ENCODE data around the gene RPS6KA4. TPM values are rescaled to one million over a fixed set of nuclear protein-coding genes. Genes with fewer than 3 reads are reported as not detected.
A peak's percentile ranks its signal among the peaks of the same experiment; 100 is the strongest.
"Not testable (repeated sequence)": the region's sequence is repeated elsewhere in the genome, so short reads cannot be mapped to it uniquely, and the experiment has no call there.

RPS6KA4 gene
- total RNA-seq, 1 experiment from 2014 or later: 20.4 TPM

GRCh38 chr11:64385945-64386704 lies 27.2 kb downstream of the RPS6KA4 start:
- peak; percentile 93 for DNase-seq (ENCODE audit: low spot score)

GRCh38 chr11:64387916-64388315 lies 29.0 kb downstream of the RPS6KA4 start:
- no peak for DNase-seq (ENCODE audit: low spot score)

- no peak for DNase-seq (ENCODE audit: low spot score)
Observed at GRCh38 chr11:64388894-64389293, 29.9 kb downstream of the RPS6KA4 start.

GRCh38 chr11:64389851-64390250 lies 30.9 kb downstream of the RPS6KA4 start:
- no peak for DNase-seq (ENCODE audit: low spot score)

- no peak for DNase-seq (ENCODE audit: low spot score)
Observed at GRCh38 chr11:64390558-64390957, 31.6 kb downstream of the RPS6KA4 start.

GRCh38 chr11:64391839-64392238 lies 32.9 kb downstream of the RPS6KA4 start:
- no peak for DNase-seq (ENCODE audit: low spot score)

- DNase-seq (ENCODE audit: low spot score): no peak
Observed at GRCh38 chr11:64395545-64396078, 36.6 kb downstream of the RPS6KA4 start.

- no peak for DNase-seq (ENCODE audit: low spot score)
Observed at GRCh38 chr11:64396079-64396591, 37.2 kb downstream of the RPS6KA4 start.

- no peak for DNase-seq (ENCODE audit: low spot score)
Observed at GRCh38 chr11:64400102-64400501, 41.1 kb downstream of the RPS6KA4 start.

- no peak for DNase-seq (ENCODE audit: low spot score)
Observed at GRCh38 chr11:64400667-64401066, 41.7 kb downstream of the RPS6KA4 start.

- DNase-seq (ENCODE audit: low spot score): no peak
Observed at GRCh38 chr11:64401775-64402174, 42.8 kb downstream of the RPS6KA4 start.

GRCh38 chr11:64403106-64403505 lies 44.1 kb downstream of the RPS6KA4 start:
- DNase-seq (ENCODE audit: low spot score): no peak

- no peak for DNase-seq (ENCODE audit: low spot score)
Observed at GRCh38 chr11:64406221-64406946, 47.4 kb downstream of the RPS6KA4 start.

- DNase-seq (ENCODE audit: low spot score): no peak
Observed at GRCh38 chr11:64407221-64407620, 48.3 kb downstream of the RPS6KA4 start.

- DNase-seq (ENCODE audit: low spot score): no peak
Observed at GRCh38 chr11:64407630-64408029, 48.7 kb downstream of the RPS6KA4 start.

GRCh38 chr11:64409278-64409677 lies 50.3 kb downstream of the RPS6KA4 start:
- DNase-seq (ENCODE audit: low spot score): no peak

- peak; percentile 33 for DNase-seq (ENCODE audit: low spot score)
Observed at GRCh38 chr11:64409707-64410403, 50.9 kb downstream of the RPS6KA4 start.

- DNase-seq (ENCODE audit: low spot score): no peak
Observed at GRCh38 chr11:64410404-64410734, 51.4 kb downstream of the RPS6KA4 start.

GRCh38 chr11:64413417-64413816 lies 54.5 kb downstream of the RPS6KA4 start:
- DNase-seq (ENCODE audit: low spot score): no peak

- no peak for DNase-seq (ENCODE audit: low spot score)
Observed at GRCh38 chr11:64415286-64415685, 56.3 kb downstream of the RPS6KA4 start.

GRCh38 chr11:64415996-64416728 lies 57.2 kb downstream of the RPS6KA4 start:
- DNase-seq (ENCODE audit: low spot score): no peak

GRCh38 chr11:64418233-64418632 lies 59.3 kb downstream of the RPS6KA4 start:
- not testable (repeated sequence) for DNase-seq (ENCODE audit: low spot score)

Measured in H4 (cell line).